ENCODE measurements around the gene SURF1. TPM values are rescaled to one million over a fixed set of nuclear protein-coding genes. Genes with fewer than 3 reads are reported as not detected.

The SURF1 gene
- total and polyA plus RNA-seq, 10 of the 15 experiments (the other 5 are each of a cell fraction or from before 2014, with no cell fraction given): 17.9 to 46.4 (median 29.6) TPM

- TF ChIP-seq ZBTB40 (IDR thresholded peaks at IDR 0.05; ENCODE audit: borderline replicate concordance) (peak; percentile 72; the same call in 1 of the 2 replicates), NBN (IDR thresholded peaks at IDR 0.05) (peak; percentile 90), NRF1 (conservative IDR thresholded peaks at IDR 0.05; ENCODE audit: low read depth, low read length) (no peak), STAT3 (IDR thresholded peaks at IDR 0.05; ENCODE audit: low read depth, low read length) (no peak), TBL1XR1 (IDR thresholded peaks at IDR 0.05; ENCODE audit: low read depth, low read length) (no peak), ATF3 (IDR thresholded peaks at IDR 0.05; ENCODE audit: borderline replicate concordance, extremely low read depth, low read depth, low read length) (no peak), DPF2 (IDR thresholded peaks at IDR 0.05) (0 out of 2 replicates have a peak, but pooled peaks have one; percentile 50), IKZF2 (IDR thresholded peaks at IDR 0.05) (no peak), PML (IDR thresholded peaks at IDR 0.05; ENCODE audit: low read length) (peak; percentile 99), SREBF1 (IDR thresholded peaks at IDR 0.05; ENCODE audit: low read length) (no peak), POLR2AphosphoS2 (IDR thresholded peaks at IDR 0.05; ENCODE audit: low read depth, low read length) (peak; percentile 97), ESRRA (IDR thresholded peaks at IDR 0.05; ENCODE audit: low read length) (no peak), MTA2 (IDR thresholded peaks at IDR 0.05; ENCODE audit: low read depth) (no peak), ASH2L (IDR thresholded peaks at IDR 0.05; ENCODE audit: borderline replicate concordance, low read depth) (peak; percentile 98), PRDM15 (CRISPR knock-in tag; IDR thresholded peaks at IDR 0.05) (no peak), NFXL1 (IDR thresholded peaks at IDR 0.05; ENCODE audit: borderline replicate concordance) (no peak), RB1 (IDR thresholded peaks at IDR 0.05; ENCODE audit: borderline replicate concordance) (peak; percentile 99), IRF3 (IDR thresholded peaks at IDR 0.05) (no peak), EED (IDR thresholded peaks at IDR 0.05; ENCODE audit: low read depth) (no peak)
Measured at GRCh38 chr9:133347985-133348717, 8.1 kb downstream of the SURF1 start, which contains the start of the genes MED22 and RPL7A (continued).
